H9 (cell line): ENCODE measurements around the gene CCNYL1. TPM values are rescaled to one million over a fixed set of nuclear protein-coding genes. Genes with fewer than 3 reads are reported as not detected.

Source experiments
- DNase-seq: peaks from one replicate; pipeline ENCODE4 v3.0.0-alpha.2; 2017
- H2AFZ ChIP-seq: one replicate; pipeline ENCODE4 v1.6.1; 2013; ENCODE audit warnings: mild to moderate bottlenecking, low read length, control low read depth, moderate library complexity
- H2AK5ac ChIP-seq: 2 replicates; pipeline ENCODE4 v1.6.1; 2013; ENCODE audit warnings: low read length, control low read depth, mixed read lengths; ENCODE audit not compliant: insufficient read length
- H2BK120ac ChIP-seq: one replicate; pipeline ENCODE4 v1.6.1; 2013; ENCODE audit warnings: low read depth, mild to moderate bottlenecking, low read length, control low read depth, inconsistent platforms; ENCODE audit not compliant: poor library complexity, severe bottlenecking
- H2BK12ac ChIP-seq: 2 replicates; pipeline ENCODE4 v1.6.1; 2013; ENCODE audit warnings: low read length, control low read depth, mixed read lengths, low read depth; ENCODE audit not compliant: insufficient read length
- H2BK15ac ChIP-seq: 2 replicates; pipeline ENCODE4 v1.6.1; 2013; ENCODE audit warnings: low read depth, low read length, control low read depth
- H2BK20ac ChIP-seq: one replicate; pipeline ENCODE4 v1.6.1; 2013; ENCODE audit warnings: low read depth, mild to moderate bottlenecking, low read length, control low read depth, inconsistent platforms; ENCODE audit not compliant: poor library complexity, severe bottlenecking
- H2BK5ac ChIP-seq: 2 replicates; pipeline ENCODE4 v1.6.1; 2013; ENCODE audit warnings: low read length, control low read depth, mixed read lengths; ENCODE audit not compliant: insufficient read length
- H3K14ac ChIP-seq: 2 replicates; pipeline ENCODE4 v1.6.1; 2013; ENCODE audit warnings: low read length, control low read depth; ENCODE audit not compliant: insufficient read depth
- H3K18ac ChIP-seq: 2 replicates; pipeline ENCODE4 v1.6.1; 2013; ENCODE audit warnings: low read depth, mild to moderate bottlenecking, mixed read lengths, low read length, control low read depth; ENCODE audit not compliant: insufficient read length
- H3K23ac ChIP-seq: 2 replicates; pipeline ENCODE4 v1.6.1; 2013; ENCODE audit warnings: low read length, control low read depth, mixed read lengths, low read depth; ENCODE audit not compliant: insufficient read length
- H3K23me2 ChIP-seq: 2 replicates; pipeline ENCODE4 v1.6.1; 2013; ENCODE audit warnings: low read depth, mild to moderate bottlenecking, mixed read lengths, low read length, control low read depth; ENCODE audit not compliant: insufficient read length, poor library complexity, severe bottlenecking
- H3K27ac ChIP-seq: 2 replicates; pipeline ENCODE4 v1.5.1; 2013; ENCODE audit warnings: low read length, control low read depth, mixed read lengths, low read depth; ENCODE audit not compliant: insufficient read length
- H3K27me3 ChIP-seq: 2 replicates; pipeline ENCODE4 v1.6.1; 2013; ENCODE audit warnings: low read length, control low read depth, inconsistent platforms; ENCODE audit not compliant: insufficient read depth
- H3K4ac ChIP-seq: 2 replicates; pipeline ENCODE4 v1.6.1; 2013; ENCODE audit warnings: low read depth, mild to moderate bottlenecking, control low read depth, inconsistent platforms, low read length, moderate library complexity
- H3K4me1 ChIP-seq: 2 replicates; pipeline ENCODE4 v1.6.1; 2013; ENCODE audit warnings: low read length, control low read depth, inconsistent platforms; ENCODE audit not compliant: insufficient read depth
- H3K4me2 ChIP-seq: 2 replicates; pipeline ENCODE4 v1.6.1; 2013; ENCODE audit warnings: low read length, control low read depth, mixed read lengths; ENCODE audit not compliant: insufficient read length, insufficient read depth
- H3K56ac ChIP-seq: 2 replicates; pipeline ENCODE4 v1.6.1; 2013; ENCODE audit warnings: low read depth, mild to moderate bottlenecking, mixed read lengths, low read length, control low read depth; ENCODE audit not compliant: insufficient read length
- H3K79me1 ChIP-seq: 2 replicates; pipeline ENCODE4 v1.6.1; 2013; ENCODE audit warnings: low read depth, mild to moderate bottlenecking, moderate library complexity, low read length, control low read depth, inconsistent platforms; ENCODE audit not compliant: insufficient read depth, poor library complexity, severe bottlenecking
- H3K79me2 ChIP-seq: 2 replicates; pipeline ENCODE4 v1.6.1; 2013; ENCODE audit warnings: low read length, control low read depth, inconsistent platforms; ENCODE audit not compliant: insufficient read depth
- H3K9ac ChIP-seq: 2 replicates; pipeline ENCODE4 v1.6.1; 2013; ENCODE audit warnings: low read length, control low read depth, mixed read lengths; ENCODE audit not compliant: insufficient read length; ENCODE audit errors: extremely low read depth
- H3K9me3 ChIP-seq: one replicate; pipeline ENCODE4 v1.6.1; 2013; ENCODE audit warnings: low read depth, low read length, inconsistent platforms; ENCODE audit not compliant: control insufficient read depth
- H3T11ph ChIP-seq: one replicate; pipeline ENCODE4 v1.6.1; 2013; ENCODE audit warnings: mild to moderate bottlenecking, low read length, control low read depth, inconsistent platforms
- H4K20me1 ChIP-seq: one replicate; pipeline ENCODE4 v1.6.1; 2013; ENCODE audit not compliant: control insufficient read depth, insufficient read length, insufficient read depth
- H4K5ac ChIP-seq: 2 replicates; pipeline ENCODE4 v1.6.1; 2013; ENCODE audit warnings: low read depth, mild to moderate bottlenecking, mixed read lengths, low read length, control low read depth; ENCODE audit not compliant: insufficient read length
- H4K8ac ChIP-seq: replicated peaks from 2 replicates; pipeline ENCODE4 v1.6.1; 2013; ENCODE audit warnings: low read length, control low read depth, mixed read lengths, low read depth; ENCODE audit not compliant: insufficient read length
- H4K91ac ChIP-seq: 2 replicates; pipeline ENCODE4 v1.6.1; 2013; ENCODE audit warnings: low read depth, mild to moderate bottlenecking, moderate library complexity, mixed read lengths, low read length, control low read depth; ENCODE audit not compliant: insufficient read length
- H3K27ac Mint-ChIP-seq, 3 experiments: 2 replicates in 2 of 3; 3 replicates in 1 of 3; pipeline ENCODE4 v1.8.0; 2020 to 2021; ENCODE audit warnings: mixed read lengths in 3 of 3, mild to moderate bottlenecking in 1 of 3, moderate library complexity in 1 of 3
- H3K27me3 Mint-ChIP-seq: 2 replicates; pipeline ENCODE4 v1.8.0; 2021; ENCODE audit warnings: low read depth, mild to moderate bottlenecking, moderate library complexity, mixed read lengths
- H3K36me3 Mint-ChIP-seq, 3 experiments: 2 replicates in 2 of 3; 3 replicates in 1 of 3; pipeline ENCODE4 v1.8.0; 2020 to 2021; ENCODE audit warnings: low read depth in 3 of 3, mixed read lengths in 3 of 3; ENCODE audit not compliant: insufficient read depth in 1 of 3
- H3K4me1 Mint-ChIP-seq, 2 experiments: 2 replicates each; pipeline ENCODE4 v1.8.0; 2020; ENCODE audit warnings: mixed read lengths in 2 of 2
- H3K4me3 Mint-ChIP-seq, 2 experiments: 2 replicates in 1 of 2; 3 replicates in 1 of 2; pipeline ENCODE4 v1.8.0; 2020 to 2021; ENCODE audit warnings: mild to moderate bottlenecking in 2 of 2, mixed read lengths in 2 of 2, moderate library complexity in 1 of 2
- H3K9me3 Mint-ChIP-seq, 2 experiments: 2 replicates in 1 of 2; 3 replicates in 1 of 2; pipeline ENCODE4 v1.8.0; 2020; ENCODE audit warnings: mild to moderate bottlenecking in 2 of 2, mixed read lengths in 2 of 2, moderate library complexity in 1 of 2
- WGBS: extraction: QIAGEN DNeasy Blood & Tissue Kit; methylation state at CpG from one replicate; pipeline ENCODE4 v1.1.7; 2013; ENCODE audit warnings: missing lambda C conversion rate, low lambda C conversion rate, mixed read lengths; ENCODE audit not compliant: insufficient read length; ENCODE audit errors: extremely low coverage; 5-methylcytosine and 5-hydroxymethylcytosine counted together
- total RNA-seq: library from RNA; stranded (reverse); gene quantifications from 2 replicates; pipeline ENCODE4 v1.2.1, GENCODE V29; 2021
- TF ChIP-seq, protein P1 (sequence below): fragments of 200-600 bp; sonication (generic); conservative IDR thresholded peaks from 3 replicates; pipeline ENCODE4 v1.8.0; 2021; ENCODE audit warnings: antibody characterized with exemption, mild to moderate bottlenecking

CCNYL1 gene
- total RNA-seq, 1 experiment from 2014 or later, result 27.0 TPM

GRCh38 chr2:207697411-207697810 lies 14.0 kb upstream of the CCNYL1 start:
- Histone ChIP-seq H3K56ac (no peak overlapping the region), H3K27ac (no peak overlapping the region), H2BK15ac (no peak overlapping the region), H4K5ac (no peak overlapping the region), H3K4ac (no peak overlapping the region), H2BK12ac (no peak overlapping the region), H2BK5ac (no peak overlapping the region), H3K9ac (no peak overlapping the region), H2BK120ac (no peak overlapping the region), H3K79me1 (no peaks in the 10 kb centered on the region), H3K23ac (no peak overlapping the region), H3T11ph (no peak overlapping the region), H2AFZ (no peak overlapping the region), H3K14ac (no peak overlapping the region), H4K8ac (no peak overlapping the region), H4K91ac (no peak overlapping the region), H2AK5ac (no peak overlapping the region), H3K4me1 (no peaks in the 10 kb centered on the region), H4K20me1 (no peaks in the 10 kb centered on the region), H3K23me2 (no peaks in the 10 kb centered on the region), H3K27me3 (no peaks in the 10 kb centered on the region), H3K9me3 (no peaks in the 10 kb centered on the region), H3K79me2 (no peaks in the 10 kb centered on the region), H3K4me2 (no peak overlapping the region), H3K18ac (no peak overlapping the region), H2BK20ac (no peak overlapping the region)
- WGBS, result no CpG with 5 or more reads among the region's 1 CpG
- TF ChIP-seq, protein P1, sequence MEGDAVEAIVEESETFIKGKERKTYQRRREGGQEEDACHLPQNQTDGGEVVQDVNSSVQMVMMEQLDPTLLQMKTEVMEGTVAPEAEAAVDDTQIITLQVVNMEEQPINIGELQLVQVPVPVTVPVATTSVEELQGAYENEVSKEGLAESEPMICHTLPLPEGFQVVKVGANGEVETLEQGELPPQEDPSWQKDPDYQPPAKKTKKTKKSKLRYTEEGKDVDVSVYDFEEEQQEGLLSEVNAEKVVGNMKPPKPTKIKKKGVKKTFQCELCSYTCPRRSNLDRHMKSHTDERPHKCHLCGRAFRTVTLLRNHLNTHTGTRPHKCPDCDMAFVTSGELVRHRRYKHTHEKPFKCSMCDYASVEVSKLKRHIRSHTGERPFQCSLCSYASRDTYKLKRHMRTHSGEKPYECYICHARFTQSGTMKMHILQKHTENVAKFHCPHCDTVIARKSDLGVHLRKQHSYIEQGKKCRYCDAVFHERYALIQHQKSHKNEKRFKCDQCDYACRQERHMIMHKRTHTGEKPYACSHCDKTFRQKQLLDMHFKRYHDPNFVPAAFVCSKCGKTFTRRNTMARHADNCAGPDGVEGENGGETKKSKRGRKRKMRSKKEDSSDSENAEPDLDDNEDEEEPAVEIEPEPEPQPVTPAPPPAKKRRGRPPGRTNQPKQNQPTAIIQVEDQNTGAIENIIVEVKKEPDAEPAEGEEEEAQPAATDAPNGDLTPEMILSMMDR, result no peak
- Mint-ChIP-seq H3K36me3 (no peaks in the 10 kb centered on the region), H3K27me3 (no peaks in the 10 kb centered on the region), H3K4me1 (peaks cover 0 to under 1% of the 10 kb centered on the region in 2 experiments; a peak in 1 of 4 replicates), H3K4me3 (no peak overlapping the region), H3K27ac (no peak overlapping the region), H3K9me3 (no peaks in the 10 kb centered on the region; a peak in 1 of 5 replicates)
- DNase-seq, result no peak
